Loucy (cell line): ENCODE measurements around the gene MEPE.

Experiments
- H2AFZ ChIP-seq: fragments of 200-600 bp; sonication (generic); 2 replicates; pipeline ENCODE4 v1.6.0; 2016; ENCODE audit warnings: antibody characterized with exemption, mild to moderate bottlenecking, low read length, moderate library complexity
- H3F3A ChIP-seq: fragments of 200-600 bp; 2 replicates; pipeline ENCODE4 v1.6.0; 2016; ENCODE audit warnings: antibody characterized with exemption, low read depth, mild to moderate bottlenecking
- H3K27me3 ChIP-seq: fragments of 200-600 bp; sonication (generic); 2 replicates; pipeline ENCODE4 v1.6.1; 2014; ENCODE audit warnings: low read length, mild to moderate bottlenecking; ENCODE audit not compliant: insufficient read depth, poor library complexity, severe bottlenecking
- H3K36me3 ChIP-seq: fragments of 200-600 bp; sonication (generic); 2 replicates; pipeline ENCODE4 v1.6.1; 2016; ENCODE audit warnings: low read length; ENCODE audit not compliant: insufficient read depth
- H3K4me1 ChIP-seq: fragments of 200-600 bp; sonication (generic); 2 replicates; pipeline ENCODE4 v1.5.1; 2014; ENCODE audit warnings: low read length, mild to moderate bottlenecking; ENCODE audit not compliant: insufficient read depth, poor library complexity, severe bottlenecking
- H3K4me2 ChIP-seq: fragments of 200-600 bp; sonication (generic); 2 replicates; pipeline ENCODE4 v1.6.0; 2014; ENCODE audit warnings: antibody characterized with exemption, low read length, low read depth, mild to moderate bottlenecking; ENCODE audit not compliant: poor library complexity, severe bottlenecking
- H3K4me3 ChIP-seq: fragments of 200-600 bp; sonication (generic); 2 replicates; pipeline ENCODE4 v1.5.1; 2014; ENCODE audit warnings: low read length, mild to moderate bottlenecking, mixed read lengths; ENCODE audit not compliant: poor library complexity, severe bottlenecking
- H3K79me2 ChIP-seq: fragments of 200-600 bp; sonication (generic); 2 replicates; pipeline ENCODE4 v1.6.1; 2014; ENCODE audit warnings: low read length; ENCODE audit not compliant: insufficient read depth
- H3K9ac ChIP-seq: fragments of 200-600 bp; sonication (generic); 2 replicates; pipeline ENCODE4 v1.6.0; 2014; ENCODE audit warnings: mild to moderate bottlenecking, low read depth, low read length, moderate library complexity; ENCODE audit not compliant: poor library complexity, severe bottlenecking
- H3K9me2 ChIP-seq: fragments of 200-600 bp; sonication (generic); replicated peaks from 2 replicates; pipeline ENCODE4 v1.6.1; 2016; ENCODE audit warnings: low read depth, low read length, mixed read lengths
- H3K9me3 ChIP-seq: fragments of 200-600 bp; sonication (generic); 2 replicates; pipeline ENCODE4 v1.6.1; 2014; ENCODE audit warnings: mild to moderate bottlenecking, antibody characterized with exemption, low read length, low read depth; ENCODE audit not compliant: insufficient read depth
- H4K20me1 ChIP-seq: fragments of 200-600 bp; sonication (generic); 2 replicates; pipeline ENCODE4 v1.6.0; 2014; ENCODE audit warnings: antibody characterized with exemption, low read length, mild to moderate bottlenecking; ENCODE audit not compliant: insufficient read depth, poor library complexity, severe bottlenecking
- EZH2phosphoT487 ChIP-seq: fragments of 200-600 bp; IDR thresholded peaks from 2 replicates; pipeline ENCODE4 v1.6.1; 2018; ENCODE audit warnings: antibody characterized with exemption, mild to moderate bottlenecking, moderate library complexity, borderline replicate concordance
- TF ChIP-seq, protein P1 (sequence below): fragments of 200-600 bp; sonication (generic); conservative IDR thresholded peaks from 2 replicates; pipeline ENCODE4 v1.5.1; 2014; ENCODE audit warnings: mild to moderate bottlenecking, antibody characterized with exemption, low read length

MEPE gene

DNA sequence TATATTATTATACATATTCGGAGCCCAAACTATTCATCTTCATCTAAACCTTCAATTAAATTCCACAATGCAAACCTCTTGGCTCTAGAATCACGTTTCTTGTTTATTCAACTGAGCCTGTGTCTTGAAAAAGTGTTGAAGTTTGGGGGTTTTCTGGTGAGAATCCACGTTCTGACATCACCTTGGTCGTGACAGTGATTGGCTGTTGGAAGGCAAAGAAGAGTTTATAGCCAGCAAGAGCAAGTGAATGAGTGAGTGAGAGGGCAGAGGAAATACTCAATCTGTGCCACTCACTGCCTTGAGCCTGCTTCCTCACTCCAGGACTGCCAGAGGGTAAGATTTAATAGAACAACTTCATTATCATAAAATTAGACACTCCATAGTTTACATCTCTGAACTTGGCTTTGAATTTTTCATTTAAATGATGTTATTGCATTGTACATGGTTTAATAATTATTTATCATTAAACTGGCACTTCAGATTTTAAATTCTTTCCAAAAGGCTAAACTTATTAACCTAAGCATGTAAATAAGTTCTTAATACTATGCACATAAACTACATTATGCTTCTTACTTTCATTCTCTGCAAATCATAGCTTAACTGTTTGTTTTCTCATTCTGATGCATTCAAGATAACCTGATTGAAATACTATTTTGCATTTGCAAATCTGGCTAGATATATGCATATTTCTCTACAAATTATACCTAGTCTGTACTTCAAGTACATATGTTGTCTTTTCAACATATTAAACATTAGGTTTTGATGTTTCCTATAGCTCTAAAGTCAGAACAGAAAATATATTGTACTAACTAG is 33.3 kb upstream of the MEPE start, which contains the start of gene IBSP:
Gene IBSP (plus strand): TSS at position 254 of the 813 bp plus-strand sequence. CDS start 2,808 bp downstream, outside the sequence.
- no peaks in the 10 kb centered on the region for H4K20me1 ChIP-seq
- H3K79me2 ChIP-seq, result no peaks in the 10 kb centered on the region
- no peak within 1 kb of the TSS for H3K9ac ChIP-seq
- no peaks in the 10 kb centered on the region for H3K36me3 ChIP-seq
- no peaks in the 10 kb centered on the region for H3K9me3 ChIP-seq
- TF ChIP-seq, protein P1, sequence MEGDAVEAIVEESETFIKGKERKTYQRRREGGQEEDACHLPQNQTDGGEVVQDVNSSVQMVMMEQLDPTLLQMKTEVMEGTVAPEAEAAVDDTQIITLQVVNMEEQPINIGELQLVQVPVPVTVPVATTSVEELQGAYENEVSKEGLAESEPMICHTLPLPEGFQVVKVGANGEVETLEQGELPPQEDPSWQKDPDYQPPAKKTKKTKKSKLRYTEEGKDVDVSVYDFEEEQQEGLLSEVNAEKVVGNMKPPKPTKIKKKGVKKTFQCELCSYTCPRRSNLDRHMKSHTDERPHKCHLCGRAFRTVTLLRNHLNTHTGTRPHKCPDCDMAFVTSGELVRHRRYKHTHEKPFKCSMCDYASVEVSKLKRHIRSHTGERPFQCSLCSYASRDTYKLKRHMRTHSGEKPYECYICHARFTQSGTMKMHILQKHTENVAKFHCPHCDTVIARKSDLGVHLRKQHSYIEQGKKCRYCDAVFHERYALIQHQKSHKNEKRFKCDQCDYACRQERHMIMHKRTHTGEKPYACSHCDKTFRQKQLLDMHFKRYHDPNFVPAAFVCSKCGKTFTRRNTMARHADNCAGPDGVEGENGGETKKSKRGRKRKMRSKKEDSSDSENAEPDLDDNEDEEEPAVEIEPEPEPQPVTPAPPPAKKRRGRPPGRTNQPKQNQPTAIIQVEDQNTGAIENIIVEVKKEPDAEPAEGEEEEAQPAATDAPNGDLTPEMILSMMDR, result no peak
- TF ChIP-seq EZH2phosphoT487, result no peak
- no peaks in the 10 kb centered on the region for H3K4me1 ChIP-seq
- no peak within 1 kb of the TSS for H2AFZ ChIP-seq
- H3K27me3 ChIP-seq, result no peaks in the 10 kb centered on the region
- H3K9me2 ChIP-seq, result no peaks in the 10 kb centered on the region
- H3F3A ChIP-seq, result no peaks in the 10 kb centered on the region
- no peak within 1 kb of the TSS for H3K4me2 ChIP-seq
- H3K4me3 ChIP-seq, result no peak within 1 kb of the TSS

DNA sequence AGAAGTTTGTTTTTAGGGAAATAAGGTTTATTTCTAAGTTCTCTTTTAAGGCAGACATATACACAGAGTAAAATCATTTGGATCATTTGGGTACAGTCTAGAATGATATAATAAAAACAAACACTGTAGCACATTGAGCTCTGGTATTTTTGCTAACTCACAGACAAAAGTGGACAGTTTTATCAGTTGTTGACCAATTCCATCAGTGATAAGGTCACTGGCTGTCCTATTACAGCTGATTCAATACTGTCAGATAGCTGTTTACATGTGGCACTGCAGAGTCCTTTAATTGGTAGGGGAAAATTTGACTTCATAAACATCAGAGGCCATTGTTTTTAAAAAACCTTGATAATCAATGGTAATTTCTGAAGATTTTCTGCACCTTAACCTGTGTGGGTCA is 29.9 kb upstream of the MEPE start:
- H3K4me2 ChIP-seq, result no peak overlapping the region
- TF ChIP-seq EZH2phosphoT487, result no peak
- TF ChIP-seq, protein P1, result no peak
- H2AFZ ChIP-seq, result no peak overlapping the region
- no peaks in the 10 kb centered on the region for H3K9me2 ChIP-seq
- no peak overlapping the region for H3K4me3 ChIP-seq
- H3K79me2 ChIP-seq, result no peaks in the 10 kb centered on the region
- no peaks in the 10 kb centered on the region for H3K9me3 ChIP-seq
- H3K4me1 ChIP-seq, result no peaks in the 10 kb centered on the region
- no peaks in the 10 kb centered on the region for H4K20me1 ChIP-seq
- H3K36me3 ChIP-seq, result no peaks in the 10 kb centered on the region
- no peaks in the 10 kb centered on the region for H3F3A ChIP-seq
- H3K9ac ChIP-seq, result no peak overlapping the region
- no peaks in the 10 kb centered on the region for H3K27me3 ChIP-seq

- no peak overlapping the region for H3K9ac ChIP-seq
- H2AFZ ChIP-seq, result no peak overlapping the region
- H3F3A ChIP-seq, result no peaks in the 10 kb centered on the region
- no peak overlapping the region for H3K4me3 ChIP-seq
- TF ChIP-seq, protein P1, result no peak
- no peak for TF ChIP-seq EZH2phosphoT487
- H3K27me3 ChIP-seq, result no peaks in the 10 kb centered on the region
- no peaks in the 10 kb centered on the region for H3K9me2 ChIP-seq
- H4K20me1 ChIP-seq, result no peaks in the 10 kb centered on the region
- no peaks in the 10 kb centered on the region for H3K79me2 ChIP-seq
- H3K36me3 ChIP-seq, result no peaks in the 10 kb centered on the region
- H3K9me3 ChIP-seq, result no peaks in the 10 kb centered on the region
- H3K4me2 ChIP-seq, result no peak overlapping the region
- no peaks in the 10 kb centered on the region for H3K4me1 ChIP-seq
Measured at GRCh38 chr4:87803421-87803820, 29.3 kb upstream of the MEPE start.
